K562 (cell line): Measurements from ENCODE around the gene LUC7L3. TPM values are rescaled to one million over a fixed set of nuclear protein-coding genes. Genes with fewer than 3 reads are reported as not detected.

Experiments used
- BRD4 ChIP-seq: fragments of 200-600 bp; sonication (generic); IDR thresholded peaks from 2 replicates; pipeline ENCODE4 v1.6.1; 2017; ENCODE audit warnings: inconsistent platforms
- BRD9 ChIP-seq: fragments of 450-650 bp; IDR thresholded peaks from 2 replicates; pipeline ENCODE4 v1.6.1; 2018; ENCODE audit warnings: low read depth; ENCODE audit not compliant: partially characterized antibody
- FOS ChIP-seq: IDR thresholded peaks from 3 replicates; pipeline ENCODE4 v1.6.1; 2011; ENCODE audit not compliant: insufficient read length; ENCODE audit errors: extremely low read depth
- FOXA3 ChIP-seq, 2 experiments: fragments of 450-650 bp in 1 of 2; sonication (generic) in 1 of 2; formaldehyde crosslinking; IDR thresholded peaks in 1 of 2; conservative IDR thresholded peaks in 1 of 2; 2 replicates each; pipeline versions ENCODE4 v1.4.0 to v1.8.0; 2020 to 2022; ENCODE audit warnings: mild to moderate bottlenecking in 2 of 2, missing genetic modification reagents in 1 of 2
- MXI1 ChIP-seq: IDR thresholded peaks from 2 replicates; pipeline ENCODE4 v1.6.1; 2011; ENCODE audit warnings: low read depth, mild to moderate bottlenecking, improper control_type of control experiment, low read length
- PCBP1 ChIP-seq: fragments of 200-400 bp; formaldehyde crosslinking; IDR thresholded peaks from 2 replicates; pipeline ENCODE4 v1.6.1; 2018; ENCODE audit warnings: mild to moderate bottlenecking, low read depth, low read length; ENCODE audit not compliant: poor library complexity, severe bottlenecking
- SIRT6 ChIP-seq: IDR thresholded peaks from one replicate; pipeline ENCODE4 v1.6.1; 2012; ENCODE audit warnings: low read depth, mild to moderate bottlenecking, control low read depth, inconsistent platforms, low read length, moderate library complexity
- SUPT5H ChIP-seq: fragments of 450-650 bp; IDR thresholded peaks from 2 replicates; pipeline ENCODE4 v1.6.1; 2016
- ZNF766 ChIP-seq: fragments of 200-800 bp; sonication (Bioruptor generic); conservative IDR thresholded peaks from 2 replicates; pipeline ENCODE4 v1.6.1; 2016; ENCODE audit warnings: missing genetic modification characterization, missing compliant biosample characterization
- polyA plus RNA-seq, 8 experiments: library from polyadenylated mRNA; depleted of rRNA in 4 of 8; stranded (reverse) in 5 of 8; unstranded in 3 of 8; fragments of >200 nt; fragmentation: Nextera tagmentation in 2 of 8; fragmentation: Illumina TruSeq in 1 of 8; extraction: Ambion mirVana in 2 of 8; extraction: Trizol in 1 of 8; gene quantifications; 2 replicates each; pipeline versions ENCODE4 v1.2.1 to v1.2.3, GENCODE V29; 2011 to 2014; ENCODE audit warnings: inconsistent platforms in 1 of 8, missing spikeins in 1 of 8
- total RNA-seq, 7 experiments: library from RNA; depleted of rRNA in 6 of 7; stranded (reverse); fragments of >200 nt in 6 of 7; fragmentation: Illumina TruSeq in 2 of 7; extraction: Trizol in 2 of 7; gene quantifications; 2 replicates each; pipeline versions ENCODE4 v1.2.1 to v1.2.3, GENCODE V29; 2011 to 2021; ENCODE audit warnings: low replicate concordance in 1 of 7
- TF ChIP-seq, protein P1 (sequence below): fragments of 250-450 bp; sonication (Bioruptor Pico); IDR thresholded peaks from 2 replicates; pipeline ENCODE4 v1.5.0; 2020; ENCODE audit warnings: mild to moderate bottlenecking
- TF ChIP-seq, protein P2 (sequence below): fragments of 250-450 bp; sonication (Bioruptor Pico); IDR thresholded peaks from 2 replicates; pipeline ENCODE4 v1.4.0; 2020; ENCODE audit warnings: mild to moderate bottlenecking, moderate library complexity
- TF ChIP-seq, protein P3 (sequence below): sonication (generic); formaldehyde crosslinking; IDR thresholded peaks from 2 replicates; pipeline ENCODE4 v1.8.0; 2022; ENCODE audit warnings: missing genetic modification reagents, mild to moderate bottlenecking, moderate library complexity, borderline replicate concordance
- TF ChIP-seq, protein P4 (sequence below): fragments of 250-450 bp; sonication (Bioruptor Pico); IDR thresholded peaks from 2 replicates; pipeline ENCODE4 v1.8.0; 2021; ENCODE audit warnings: mild to moderate bottlenecking, moderate library complexity

LUC7L3 gene
- total and polyA plus RNA-seq, 9 of the 15 experiments (the other 6 are each of a cell fraction or from before 2014, with no cell fraction given), result 80.8 to 284 (median 127) TPM

DNA sequence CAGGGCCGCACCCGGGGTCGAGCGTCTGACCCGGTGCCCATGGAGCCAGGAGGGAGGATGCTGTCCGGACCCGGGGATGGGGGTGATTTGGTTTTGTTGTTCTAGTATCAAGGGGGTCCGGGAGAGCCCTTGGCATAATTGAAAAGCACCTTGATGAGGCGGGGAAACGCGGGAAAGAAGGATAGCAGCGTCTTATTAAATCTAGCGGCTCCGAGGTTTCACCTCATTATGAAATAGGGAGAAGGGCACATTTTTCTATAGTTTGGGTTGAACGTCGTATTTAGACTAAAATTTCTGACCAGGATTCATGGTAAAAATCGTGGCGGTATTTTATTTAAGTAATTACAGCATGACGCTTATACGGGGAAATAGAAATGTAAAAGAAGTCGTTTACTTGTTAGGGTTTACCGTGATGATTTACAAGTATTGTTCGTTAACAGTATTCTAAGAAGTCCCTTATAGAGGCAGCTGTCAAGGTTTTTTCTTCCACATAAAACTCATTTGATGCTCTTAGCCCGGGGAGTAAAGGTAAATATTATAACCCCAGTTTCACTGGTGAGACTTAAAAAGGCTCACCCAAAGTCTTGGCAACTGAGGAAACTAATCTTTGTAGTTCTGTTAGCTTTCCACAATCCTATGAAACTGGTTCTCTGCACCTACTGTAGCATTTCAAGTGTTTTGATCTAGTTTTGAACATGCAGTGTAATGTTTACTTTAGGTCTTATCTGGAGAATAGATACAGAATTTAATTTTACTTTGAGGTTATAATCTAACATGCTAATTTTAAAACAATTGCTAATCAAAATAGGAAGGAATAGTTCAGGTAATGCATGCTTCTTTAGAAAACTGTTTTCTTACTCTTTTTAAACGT lies 756 bp downstream of the LUC7L3 start (continued):
- TF ChIP-seq, protein P1, sequence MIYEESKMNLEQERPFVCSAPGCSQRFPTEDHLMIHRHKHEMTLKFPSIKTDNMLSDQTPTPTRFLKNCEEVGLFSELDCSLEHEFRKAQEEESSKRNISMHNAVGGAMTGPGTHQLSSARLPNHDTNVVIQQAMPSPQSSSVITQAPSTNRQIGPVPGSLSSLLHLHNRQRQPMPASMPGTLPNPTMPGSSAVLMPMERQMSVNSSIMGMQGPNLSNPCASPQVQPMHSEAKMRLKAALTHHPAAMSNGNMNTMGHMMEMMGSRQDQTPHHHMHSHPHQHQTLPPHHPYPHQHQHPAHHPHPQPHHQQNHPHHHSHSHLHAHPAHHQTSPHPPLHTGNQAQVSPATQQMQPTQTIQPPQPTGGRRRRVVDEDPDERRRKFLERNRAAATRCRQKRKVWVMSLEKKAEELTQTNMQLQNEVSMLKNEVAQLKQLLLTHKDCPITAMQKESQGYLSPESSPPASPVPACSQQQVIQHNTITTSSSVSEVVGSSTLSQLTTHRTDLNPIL (CRISPR knock-in tag), result no peak
- TF ChIP-seq, protein P2, sequence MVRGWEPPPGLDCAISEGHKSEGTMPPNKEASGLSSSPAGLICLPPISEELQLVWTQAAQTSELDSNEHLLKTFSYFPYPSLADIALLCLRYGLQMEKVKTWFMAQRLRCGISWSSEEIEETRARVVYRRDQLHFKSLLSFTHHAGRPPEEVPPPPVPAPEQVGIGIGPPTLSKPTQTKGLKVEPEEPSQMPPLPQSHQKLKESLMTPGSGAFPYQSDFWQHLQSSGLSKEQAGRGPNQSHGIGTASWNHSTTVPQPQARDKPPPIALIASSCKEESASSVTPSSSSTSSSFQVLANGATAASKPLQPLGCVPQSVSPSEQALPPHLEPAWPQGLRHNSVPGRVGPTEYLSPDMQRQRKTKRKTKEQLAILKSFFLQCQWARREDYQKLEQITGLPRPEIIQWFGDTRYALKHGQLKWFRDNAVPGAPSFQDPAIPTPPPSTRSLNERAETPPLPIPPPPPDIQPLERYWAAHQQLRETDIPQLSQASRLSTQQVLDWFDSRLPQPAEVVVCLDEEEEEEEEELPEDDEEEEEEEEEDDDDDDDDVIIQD, result no peak
- TF ChIP-seq BRD9 (peak; percentile 4), PCBP1 (peak; percentile 23), FOXA3 (CRISPR knock-in tag; conservative IDR thresholded peaks at IDR 0.05 in 1 of 2, IDR thresholded peaks at IDR 0.05 in 1 of 2) (peak; percentile 9 to 60; a peak in 2 of 4 replicates), ZNF766 (CRISPR knock-in tag) (no peak), SIRT6 (no peak), MXI1 (no peak), FOS (no peak), SUPT5H (no peak), BRD4 (no peak)
- TF ChIP-seq, protein P3, sequence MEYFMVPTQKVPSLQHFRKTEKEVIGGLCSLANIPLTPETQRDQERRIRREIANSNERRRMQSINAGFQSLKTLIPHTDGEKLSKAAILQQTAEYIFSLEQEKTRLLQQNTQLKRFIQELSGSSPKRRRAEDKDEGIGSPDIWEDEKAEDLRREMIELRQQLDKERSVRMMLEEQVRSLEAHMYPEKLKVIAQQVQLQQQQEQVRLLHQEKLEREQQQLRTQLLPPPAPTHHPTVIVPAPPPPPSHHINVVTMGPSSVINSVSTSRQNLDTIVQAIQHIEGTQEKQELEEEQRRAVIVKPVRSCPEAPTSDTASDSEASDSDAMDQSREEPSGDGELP (CRISPR knock-in tag), result no peak
- TF ChIP-seq, protein P4, sequence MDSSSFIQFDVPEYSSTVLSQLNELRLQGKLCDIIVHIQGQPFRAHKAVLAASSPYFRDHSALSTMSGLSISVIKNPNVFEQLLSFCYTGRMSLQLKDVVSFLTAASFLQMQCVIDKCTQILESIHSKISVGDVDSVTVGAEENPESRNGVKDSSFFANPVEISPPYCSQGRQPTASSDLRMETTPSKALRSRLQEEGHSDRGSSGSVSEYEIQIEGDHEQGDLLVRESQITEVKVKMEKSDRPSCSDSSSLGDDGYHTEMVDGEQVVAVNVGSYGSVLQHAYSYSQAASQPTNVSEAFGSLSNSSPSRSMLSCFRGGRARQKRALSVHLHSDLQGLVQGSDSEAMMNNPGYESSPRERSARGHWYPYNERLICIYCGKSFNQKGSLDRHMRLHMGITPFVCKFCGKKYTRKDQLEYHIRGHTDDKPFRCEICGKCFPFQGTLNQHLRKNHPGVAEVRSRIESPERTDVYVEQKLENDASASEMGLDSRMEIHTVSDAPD (CRISPR knock-in tag), result no peak
